HL-60 (cell line): ENCODE data around the gene VMAC.

Experiments used
- DNase-seq, 2 experiments: peaks; one replicate each; pipeline ENCODE4 v3.0.0-alpha.2; 2010 to 2020; ENCODE audit warnings: low read depth in 1 of 2, low spot score in 1 of 2
- H3K27ac ChIP-seq: fragments of 250-450 bp; sonication (Bioruptor Pico); replicated peaks from 2 replicates; pipeline ENCODE4 v1.5.1; 2020; ENCODE audit warnings: mild to moderate bottlenecking, moderate library complexity
- H3K27me3 ChIP-seq: fragments of 250-450 bp; sonication (Bioruptor Pico); 2 replicates; pipeline ENCODE4 v1.5.1; 2021; ENCODE audit warnings: mild to moderate bottlenecking, moderate library complexity; ENCODE audit not compliant: insufficient read depth, poor library complexity, severe bottlenecking
- H3K4me3 ChIP-seq: replicated peaks from 2 replicates; pipeline ENCODE4 v1.5.1; 2011; ENCODE audit warnings: mild to moderate bottlenecking, control low read depth, low read length; ENCODE audit not compliant: insufficient read depth
- GABPA ChIP-seq: IDR thresholded peaks from 2 replicates; pipeline ENCODE4 v1.6.1; 2012; ENCODE audit warnings: low read depth
- POLR2AphosphoS5 ChIP-seq: IDR thresholded peaks from 2 replicates; pipeline ENCODE4 v1.6.1; 2012; ENCODE audit warnings: low read depth
- SPI1 ChIP-seq: IDR thresholded peaks from 2 replicates; pipeline ENCODE4 v1.6.1; 2012; ENCODE audit warnings: low read depth, mild to moderate bottlenecking, borderline replicate concordance
- TF ChIP-seq, protein P1 (sequence below): IDR thresholded peaks from 2 replicates; pipeline ENCODE4 v1.6.1; 2012; ENCODE audit warnings: low read depth; ENCODE audit not compliant: insufficient replicate concordance
- TF ChIP-seq, protein P2 (sequence below): IDR thresholded peaks from one replicate; pipeline ENCODE4 v1.5.1; 2011; ENCODE audit warnings: low read length, control low read depth, inconsistent platforms; ENCODE audit not compliant: insufficient read depth

The VMAC gene

DNA sequence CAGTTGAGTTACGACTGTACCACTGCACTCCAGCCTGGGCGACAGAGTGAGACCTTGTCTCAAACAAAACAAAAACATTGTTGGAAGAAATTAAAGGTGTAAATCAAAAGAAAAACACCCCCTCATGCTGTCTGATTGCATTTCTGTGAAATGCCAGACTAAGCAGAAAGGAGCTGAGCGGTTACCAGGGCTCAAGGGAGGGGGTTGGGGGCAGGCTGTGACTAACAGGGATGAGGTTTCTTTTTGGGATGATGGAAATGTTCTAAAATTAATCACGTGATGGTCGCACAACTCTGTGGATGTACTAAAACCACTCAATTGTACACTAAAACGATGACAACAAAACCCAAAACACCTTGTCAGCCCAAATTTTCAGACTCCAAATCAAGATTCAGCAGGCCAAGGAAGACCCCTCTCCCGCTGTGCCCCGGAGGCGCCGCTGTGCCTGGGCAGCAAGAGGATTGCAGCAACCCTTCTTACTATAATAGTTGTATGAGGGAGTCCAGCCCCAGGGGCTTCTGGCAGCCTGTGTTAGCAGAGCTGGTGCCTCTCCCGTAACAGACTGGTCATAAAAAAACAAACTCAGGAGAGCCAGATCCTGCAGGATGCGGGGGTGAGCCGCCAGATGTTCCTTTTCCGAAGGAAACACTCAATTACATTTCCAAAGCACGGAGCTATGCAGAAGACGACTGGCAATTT lies 30.3 kb downstream of the VMAC start:
- Histone ChIP-seq H3K4me3 (no peak overlapping the region), H3K27ac (no peak overlapping the region), H3K27me3 (no peaks in the 10 kb centered on the region)
- TF ChIP-seq, protein P1, sequence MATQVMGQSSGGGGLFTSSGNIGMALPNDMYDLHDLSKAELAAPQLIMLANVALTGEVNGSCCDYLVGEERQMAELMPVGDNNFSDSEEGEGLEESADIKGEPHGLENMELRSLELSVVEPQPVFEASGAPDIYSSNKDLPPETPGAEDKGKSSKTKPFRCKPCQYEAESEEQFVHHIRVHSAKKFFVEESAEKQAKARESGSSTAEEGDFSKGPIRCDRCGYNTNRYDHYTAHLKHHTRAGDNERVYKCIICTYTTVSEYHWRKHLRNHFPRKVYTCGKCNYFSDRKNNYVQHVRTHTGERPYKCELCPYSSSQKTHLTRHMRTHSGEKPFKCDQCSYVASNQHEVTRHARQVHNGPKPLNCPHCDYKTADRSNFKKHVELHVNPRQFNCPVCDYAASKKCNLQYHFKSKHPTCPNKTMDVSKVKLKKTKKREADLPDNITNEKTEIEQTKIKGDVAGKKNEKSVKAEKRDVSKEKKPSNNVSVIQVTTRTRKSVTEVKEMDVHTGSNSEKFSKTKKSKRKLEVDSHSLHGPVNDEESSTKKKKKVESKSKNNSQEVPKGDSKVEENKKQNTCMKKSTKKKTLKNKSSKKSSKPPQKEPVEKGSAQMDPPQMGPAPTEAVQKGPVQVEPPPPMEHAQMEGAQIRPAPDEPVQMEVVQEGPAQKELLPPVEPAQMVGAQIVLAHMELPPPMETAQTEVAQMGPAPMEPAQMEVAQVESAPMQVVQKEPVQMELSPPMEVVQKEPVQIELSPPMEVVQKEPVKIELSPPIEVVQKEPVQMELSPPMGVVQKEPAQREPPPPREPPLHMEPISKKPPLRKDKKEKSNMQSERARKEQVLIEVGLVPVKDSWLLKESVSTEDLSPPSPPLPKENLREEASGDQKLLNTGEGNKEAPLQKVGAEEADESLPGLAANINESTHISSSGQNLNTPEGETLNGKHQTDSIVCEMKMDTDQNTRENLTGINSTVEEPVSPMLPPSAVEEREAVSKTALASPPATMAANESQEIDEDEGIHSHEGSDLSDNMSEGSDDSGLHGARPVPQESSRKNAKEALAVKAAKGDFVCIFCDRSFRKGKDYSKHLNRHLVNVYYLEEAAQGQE: no peak
- TF ChIP-seq SPI1 (no peak), GABPA (no peak), POLR2AphosphoS5 (no peak)
- TF ChIP-seq, protein P2, sequence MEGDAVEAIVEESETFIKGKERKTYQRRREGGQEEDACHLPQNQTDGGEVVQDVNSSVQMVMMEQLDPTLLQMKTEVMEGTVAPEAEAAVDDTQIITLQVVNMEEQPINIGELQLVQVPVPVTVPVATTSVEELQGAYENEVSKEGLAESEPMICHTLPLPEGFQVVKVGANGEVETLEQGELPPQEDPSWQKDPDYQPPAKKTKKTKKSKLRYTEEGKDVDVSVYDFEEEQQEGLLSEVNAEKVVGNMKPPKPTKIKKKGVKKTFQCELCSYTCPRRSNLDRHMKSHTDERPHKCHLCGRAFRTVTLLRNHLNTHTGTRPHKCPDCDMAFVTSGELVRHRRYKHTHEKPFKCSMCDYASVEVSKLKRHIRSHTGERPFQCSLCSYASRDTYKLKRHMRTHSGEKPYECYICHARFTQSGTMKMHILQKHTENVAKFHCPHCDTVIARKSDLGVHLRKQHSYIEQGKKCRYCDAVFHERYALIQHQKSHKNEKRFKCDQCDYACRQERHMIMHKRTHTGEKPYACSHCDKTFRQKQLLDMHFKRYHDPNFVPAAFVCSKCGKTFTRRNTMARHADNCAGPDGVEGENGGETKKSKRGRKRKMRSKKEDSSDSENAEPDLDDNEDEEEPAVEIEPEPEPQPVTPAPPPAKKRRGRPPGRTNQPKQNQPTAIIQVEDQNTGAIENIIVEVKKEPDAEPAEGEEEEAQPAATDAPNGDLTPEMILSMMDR: no peak
- DNase-seq: no peak

DNA sequence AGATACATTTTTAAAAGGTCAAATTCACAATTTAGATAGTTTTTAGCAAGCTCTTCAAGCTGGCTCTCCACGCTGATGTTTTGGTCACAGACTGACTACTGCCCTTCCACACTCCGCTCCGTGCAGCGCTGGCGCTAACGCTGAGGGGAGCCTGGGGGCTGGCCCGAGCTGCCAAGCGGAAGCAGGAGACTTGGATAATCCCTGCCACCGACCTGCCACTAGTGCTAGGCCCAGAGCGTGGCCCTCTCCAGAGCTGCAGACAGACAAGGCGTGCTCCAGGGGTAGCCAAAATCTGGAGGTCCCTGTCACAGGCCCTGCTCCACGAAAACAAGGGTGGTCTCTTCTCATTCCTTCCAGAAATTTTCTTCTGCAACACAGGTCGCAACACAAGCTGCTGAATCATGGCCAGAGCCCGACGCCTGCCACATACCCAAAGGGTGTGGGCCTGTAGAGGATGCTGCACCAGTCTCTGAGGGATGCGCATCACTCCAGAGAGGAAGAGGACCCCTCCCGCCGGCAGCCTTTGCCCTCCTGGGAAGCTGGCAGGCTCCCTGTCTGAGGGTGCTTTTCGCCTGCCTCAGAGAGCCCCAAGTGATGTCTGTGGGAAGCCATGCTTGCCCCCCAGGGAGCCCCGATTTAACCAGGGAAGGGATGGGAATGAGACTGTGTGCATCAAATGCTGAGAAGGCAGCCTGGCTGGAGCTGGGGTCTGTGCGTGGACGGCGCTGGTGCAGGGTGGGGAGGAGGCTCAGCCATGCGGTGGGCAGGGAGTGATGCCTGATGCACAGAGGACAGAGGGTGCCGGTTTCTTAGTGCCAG lies 31.0 kb downstream of the VMAC start:
- TF ChIP-seq POLR2AphosphoS5 (no peak), SPI1 (no peak), GABPA (no peak)
- TF ChIP-seq, protein P2: no peak
- TF ChIP-seq, protein P1: no peak
- Histone ChIP-seq H3K27ac (no peak overlapping the region), H3K27me3 (no peaks in the 10 kb centered on the region), H3K4me3 (no peak overlapping the region)
- no peak for DNase-seq

DNA sequence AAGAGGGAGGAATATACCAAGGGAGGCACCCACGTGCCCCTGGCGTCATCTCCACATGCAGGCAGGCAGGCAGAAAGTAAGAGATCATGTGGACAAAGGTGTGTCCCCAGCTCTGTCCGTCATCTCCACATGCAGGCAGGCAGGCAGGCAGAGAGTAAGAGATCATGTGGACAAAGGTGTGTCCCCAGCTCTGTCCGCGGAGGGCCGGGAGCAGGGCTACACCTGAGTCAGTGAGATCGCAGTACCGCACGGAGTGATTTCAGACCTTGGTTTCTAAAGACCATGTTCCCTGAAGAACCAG lies 31.6 kb downstream of the VMAC start:
- DNase-seq: no peak
- Histone ChIP-seq H3K4me3 (no peak overlapping the region), H3K27me3 (no peaks in the 10 kb centered on the region), H3K27ac (no peak overlapping the region)
- TF ChIP-seq, protein P1: no peak
- TF ChIP-seq, protein P2: no peak
- TF ChIP-seq GABPA (no peak), POLR2AphosphoS5 (no peak), SPI1 (no peak)
